Measurements from ENCODE around the gene ULBP2.
"Not testable (repeated sequence)": the region's sequence is repeated elsewhere in the genome, so short reads cannot be mapped to it uniquely, and the experiment has no call there.

- TF ChIP-seq CTCF, POLR2A (IDR thresholded peaks at IDR 0.05): not testable (repeated sequence)
Measured at GRCh38 chr6:149958124-149958523, 16.3 kb downstream of the ULBP2 start.

Data from heart left ventricle (tissue), 13 donors.